Hematopoietic multipotent progenitor cell treated with erythropoietin and hydrocortisone succinate and interleukin-3 and kit ligand, for 8 days (in vitro differentiated cells): Measurements from ENCODE around the gene RIT1.

Experiments
- DNase-seq: peaks from one replicate; pipeline ENCODE4 v3.0.0-alpha.2; 2015

Gene RIT1

GRCh38 chr1:155911156-155912055 is at the start of gene RIT1:
Gene RIT1 (minus strand): TSS chr1:155911349. CDS start chr1:155910761, 588 bp downstream.
- peak; percentile 84 for DNase-seq

GRCh38 chr1:155960081-155960745 is 49.1 kb upstream of the RIT1 start:
- DNase-seq, result no peak

GRCh38 chr1:155957411-155957915 is 46.3 kb upstream of the RIT1 start:
- DNase-seq, result no peak

- no peak for DNase-seq
Measured at GRCh38 chr1:155954645-155955044, 43.5 kb upstream of the RIT1 start.

- DNase-seq, result no peak
Measured at GRCh38 chr1:155952505-155952890, 41.3 kb upstream of the RIT1 start.

- DNase-seq, result no peak
Measured at GRCh38 chr1:155951753-155952504, 40.8 kb upstream of the RIT1 start.

- no peak for DNase-seq
Measured at GRCh38 chr1:155950829-155951228, 39.7 kb upstream of the RIT1 start.

- no peak for DNase-seq
Measured at GRCh38 chr1:155947741-155948140, 36.6 kb upstream of the RIT1 start.

GRCh38 chr1:155947292-155947691 is 36.1 kb upstream of the RIT1 start:
- DNase-seq, result no peak

- no peak for DNase-seq
Measured at GRCh38 chr1:155946633-155947219, 35.6 kb upstream of the RIT1 start.

- no peak for DNase-seq
Measured at GRCh38 chr1:155944444-155944799, 33.3 kb upstream of the RIT1 start.

GRCh38 chr1:155942578-155943141 is 31.5 kb upstream of the RIT1 start:
- DNase-seq, result no peak

- DNase-seq, result no peak
Measured at GRCh38 chr1:155941845-155942531, 30.8 kb upstream of the RIT1 start.

GRCh38 chr1:155940993-155941844 is 30.1 kb upstream of the RIT1 start, which contains the start of gene RXFP4:
Gene RXFP4 (plus strand): TSS chr1:155941638. CDS start chr1:155941710, 72 bp downstream.
- DNase-seq, result peak; percentile 43

GRCh38 chr1:155940482-155940992 is 29.4 kb upstream of the RIT1 start:
- no peak for DNase-seq

- DNase-seq, result peak; percentile 81
Measured at GRCh38 chr1:155938220-155938627, 27.1 kb upstream of the RIT1 start.

GRCh38 chr1:155934936-155935590 is 23.9 kb upstream of the RIT1 start:
- peak; percentile 48 for DNase-seq

- peak; percentile 100 for DNase-seq
Measured at GRCh38 chr1:155934097-155934935, 23.2 kb upstream of the RIT1 start, which contains the start of gene KHDC4. Gene KHDC4 (minus strand): TSS chr1:155934413. CDS start chr1:155934373, 40 bp downstream.

- no peak for DNase-seq
Measured at GRCh38 chr1:155933591-155934096, 22.5 kb upstream of the RIT1 start.
